Trophoblast cell (in vitro differentiated cells and primary cell): ENCODE results near the gene SERGEF. TPM values are rescaled to one million over a fixed set of nuclear protein-coding genes. Genes with fewer than 3 reads are reported as not detected.
A peak's percentile ranks its signal among the peaks of the same experiment; 100 is the strongest.

Experiments
- DNase-seq, 2 donors: peaks; one replicate each; pipeline ENCODE4 v3.0.0-alpha.2; 2016
- H2AFZ ChIP-seq: 2 replicates; pipeline ENCODE4 v1.6.1; 2013; ENCODE audit warnings: low read length, moderate library complexity, mild to moderate bottlenecking; ENCODE audit not compliant: insufficient read depth, poor library complexity
- H2AK5ac ChIP-seq: 2 replicates; pipeline ENCODE4 v1.6.1; 2013; ENCODE audit warnings: mild to moderate bottlenecking, low read length
- H2BK120ac ChIP-seq: 2 replicates; pipeline ENCODE4 v1.6.1; 2013; ENCODE audit warnings: low read length, mild to moderate bottlenecking, moderate library complexity; ENCODE audit not compliant: insufficient read depth, poor library complexity
- H2BK12ac ChIP-seq: 2 replicates; pipeline ENCODE4 v1.6.1; 2013; ENCODE audit warnings: mild to moderate bottlenecking, low read length, moderate library complexity
- H2BK5ac ChIP-seq: 2 replicates; pipeline ENCODE4 v1.6.1; 2013; ENCODE audit warnings: low read length, low read depth, moderate library complexity, mild to moderate bottlenecking; ENCODE audit not compliant: poor library complexity
- H3K14ac ChIP-seq: 2 replicates; pipeline ENCODE4 v1.6.1; 2013; ENCODE audit warnings: mild to moderate bottlenecking, low read length
- H3K18ac ChIP-seq: 2 replicates; pipeline ENCODE4 v1.6.1; 2013; ENCODE audit warnings: mild to moderate bottlenecking, low read length
- H3K23ac ChIP-seq: 2 replicates; pipeline ENCODE4 v1.6.1; 2013; ENCODE audit warnings: low read length
- H3K27ac ChIP-seq: 2 replicates; pipeline ENCODE4 v1.5.1; 2013; ENCODE audit warnings: low read depth, mild to moderate bottlenecking, inconsistent platforms, low read length, moderate library complexity
- H3K27me3 ChIP-seq: 2 replicates; pipeline ENCODE4 v1.6.1; 2013; ENCODE audit warnings: inconsistent platforms, mild to moderate bottlenecking, low read length, moderate library complexity; ENCODE audit not compliant: insufficient read depth
- H3K36me3 ChIP-seq, 2 experiments: 1 replicate in 1 of 2; 2 replicates in 1 of 2; pipeline ENCODE4 v1.6.1; 2013; ENCODE audit warnings: low read length in 2 of 2, mild to moderate bottlenecking in 2 of 2, moderate library complexity in 1 of 2; ENCODE audit not compliant: insufficient read depth in 2 of 2, control insufficient read depth in 1 of 2
- H3K4ac ChIP-seq: 2 replicates; pipeline ENCODE4 v1.6.1; 2013; ENCODE audit warnings: low read depth, mild to moderate bottlenecking, low read length, moderate library complexity
- H3K4me1 ChIP-seq, 2 experiments: 1 replicate in 1 of 2; 2 replicates in 1 of 2; pipeline ENCODE4 v1.6.1; 2013; ENCODE audit warnings: low read length in 2 of 2, mild to moderate bottlenecking in 2 of 2, moderate library complexity in 1 of 2; ENCODE audit not compliant: insufficient read depth in 2 of 2, control insufficient read depth in 1 of 2
- H3K4me2 ChIP-seq: 2 replicates; pipeline ENCODE4 v1.6.1; 2013; ENCODE audit warnings: inconsistent platforms, mild to moderate bottlenecking, low read length, moderate library complexity
- H3K4me3 ChIP-seq: 2 replicates; pipeline ENCODE4 v1.5.1; 2013; ENCODE audit warnings: mild to moderate bottlenecking, low read depth, low read length, inconsistent platforms
- H3K79me1 ChIP-seq: one replicate; pipeline ENCODE4 v1.6.1; 2013; ENCODE audit warnings: low read length
- H3K79me2 ChIP-seq: 2 replicates; pipeline ENCODE4 v1.6.1; 2013; ENCODE audit warnings: low read length, mild to moderate bottlenecking; ENCODE audit not compliant: control insufficient read depth, insufficient read depth, poor library complexity
- H3K9ac ChIP-seq: 2 replicates; pipeline ENCODE4 v1.6.1; 2013; ENCODE audit warnings: mild to moderate bottlenecking, low read length
- H3K9me3 ChIP-seq: 2 replicates; pipeline ENCODE4 v1.6.1; 2013; ENCODE audit warnings: low read depth, mild to moderate bottlenecking, control low read depth, inconsistent platforms, low read length; ENCODE audit not compliant: insufficient read depth
- H4K12ac ChIP-seq: 2 replicates; pipeline ENCODE4 v1.6.1; 2013; ENCODE audit warnings: low read depth, mild to moderate bottlenecking, low read length, moderate library complexity
- H4K8ac ChIP-seq: 2 replicates; pipeline ENCODE4 v1.6.1; 2013; ENCODE audit warnings: low read depth, mild to moderate bottlenecking, low read length, moderate library complexity
- H4K91ac ChIP-seq: one replicate; pipeline ENCODE4 v1.6.1; 2013; ENCODE audit warnings: low read depth, mild to moderate bottlenecking, low read length, moderate library complexity
- WGBS: extraction: QIAGEN DNeasy Blood & Tissue Kit; methylation state at CpG from one replicate; pipeline ENCODE4 v1.1.7; 2013; ENCODE audit warnings: missing lambda C conversion rate; ENCODE audit not compliant: insufficient read length, insufficient coverage; ENCODE audit errors: extremely low coverage; 5-methylcytosine and 5-hydroxymethylcytosine counted together
- polyA plus RNA-seq: library from polyadenylated mRNA; stranded (reverse); fragments of 200-250 nt; gene quantifications from 2 replicates; pipeline ENCODE4 v1.2.3, GENCODE V29; 2013

Gene SERGEF
- polyA plus RNA-seq = 18.7 and 18.8 TPM in 2 replicates

- Histone ChIP-seq H3K23ac (no peak within 1 kb of the TSS), H3K27ac (no peak within 1 kb of the TSS), H3K27me3 (peaks cover 2% of the 10 kb centered on the region), H3K9ac (peak within 1 kb of the TSS; percentile 72), H4K91ac (peak within 1 kb of the TSS; percentile 53), H3K4me1 (peaks cover 0 to 9% of the 10 kb centered on the region in 2 experiments), H3K4me2 (peak within 1 kb of the TSS; percentile 98), H3K4me3 (peak within 1 kb of the TSS; percentile 78), H3K9me3 (no peaks in the 10 kb centered on the region), H3K14ac (peak within 1 kb of the TSS; percentile 50), H2BK5ac (no peak within 1 kb of the TSS), H4K8ac (peak within 1 kb of the TSS; percentile 55), H3K79me1 (peaks cover 5% of the 10 kb centered on the region), H2BK120ac (peak within 1 kb of the TSS; percentile 29), H2AFZ (peak within 1 kb of the TSS; percentile 58), H4K12ac (peak within 1 kb of the TSS; percentile 19), H2AK5ac (no peak within 1 kb of the TSS), H3K4ac (no peak within 1 kb of the TSS), H3K79me2 (no peaks in the 10 kb centered on the region), H3K36me3 (no peaks in the 10 kb centered on the region), H3K18ac (peak within 1 kb of the TSS; percentile 3), H2BK12ac (no peak within 1 kb of the TSS)
- WGBS = no CpG with 5 or more reads among the region's 93 CpGs
- peak; percentile 91 to 93 for DNase-seq
Observed at GRCh38 chr11:18012906-18013781, at the start of gene SERGEF. Gene SERGEF (minus strand): TSS chr11:18013047. CDS start chr11:18013010, 37 bp downstream.

GRCh38 chr11:18061351-18061750 lies 48.5 kb upstream of the SERGEF start:
- H2AFZ ChIP-seq = no peak overlapping the region
- WGBS = no CpG with 5 or more reads among the region's 2 CpGs
- H3K18ac ChIP-seq = no peak overlapping the region
- no peaks in the 10 kb centered on the region for H3K79me2 ChIP-seq
- H2BK12ac ChIP-seq = no peak overlapping the region
- H3K79me1 ChIP-seq = no peaks in the 10 kb centered on the region
- no peaks in the 10 kb centered on the region for H3K9me3 ChIP-seq
- no peak overlapping the region for H3K4me2 ChIP-seq
- H3K23ac ChIP-seq = no peak overlapping the region
- H3K4ac ChIP-seq = no peak overlapping the region
- no peaks in the 10 kb centered on the region for H3K36me3 ChIP-seq
- no peak overlapping the region for H3K27ac ChIP-seq
- H2BK120ac ChIP-seq = no peak overlapping the region
- no peak overlapping the region for H2AK5ac ChIP-seq
- no peak overlapping the region for H4K8ac ChIP-seq
- peaks cover 0 to 7% of the 10 kb centered on the region in 2 experiments for H3K4me1 ChIP-seq
- H3K27me3 ChIP-seq = no peaks in the 10 kb centered on the region
- no peak overlapping the region for H2BK5ac ChIP-seq
- H4K91ac ChIP-seq = no peak overlapping the region
- no peak overlapping the region for H3K4me3 ChIP-seq
- no peak for DNase-seq
- no peak overlapping the region for H3K9ac ChIP-seq
- no peak overlapping the region for H3K14ac ChIP-seq
- H4K12ac ChIP-seq = no peak overlapping the region

GRCh38 chr11:18056561-18057181 lies 43.8 kb upstream of the SERGEF start:
- Histone ChIP-seq H3K4me1 (no peaks in the 10 kb centered on the region), H3K4ac (no peak overlapping the region), H3K4me2 (no peak overlapping the region), H3K18ac (no peak overlapping the region), H2BK5ac (no peak overlapping the region), H3K14ac (no peak overlapping the region), H3K9ac (no peak overlapping the region), H3K36me3 (no peaks in the 10 kb centered on the region), H3K27me3 (no peaks in the 10 kb centered on the region), H4K8ac (no peak overlapping the region), H3K27ac (no peak overlapping the region), H3K9me3 (no peaks in the 10 kb centered on the region), H4K12ac (no peak overlapping the region), H3K4me3 (no peak overlapping the region), H4K91ac (no peak overlapping the region), H3K23ac (no peak overlapping the region), H2BK120ac (no peak overlapping the region), H2BK12ac (no peak overlapping the region), H2AFZ (no peak overlapping the region), H2AK5ac (no peak overlapping the region), H3K79me1 (no peaks in the 10 kb centered on the region), H3K79me2 (no peaks in the 10 kb centered on the region)
- no CpG with 5 or more reads among the region's 1 CpG for WGBS
- DNase-seq = no peak

GRCh38 chr11:18054511-18055103 lies 41.8 kb upstream of the SERGEF start:
- DNase-seq = no peak

More at GRCh38 chr11:18054511-18055103, 41.8 kb upstream of the SERGEF start:
- Histone ChIP-seq H2BK5ac (no peak overlapping the region), H3K23ac (no peak overlapping the region), H4K8ac (no peak overlapping the region), H3K36me3 (no peaks in the 10 kb centered on the region), H3K79me1 (no peaks in the 10 kb centered on the region), H3K27me3 (no peaks in the 10 kb centered on the region), H3K18ac (no peak overlapping the region), H3K4me3 (no peak overlapping the region), H3K4me2 (no peak overlapping the region), H4K12ac (no peak overlapping the region), H3K4me1 (no peaks in the 10 kb centered on the region), H2BK120ac (no peak overlapping the region), H2BK12ac (no peak overlapping the region), H2AK5ac (no peak overlapping the region), H4K91ac (no peak overlapping the region), H2AFZ (no peak overlapping the region), H3K9ac (no peak overlapping the region), H3K14ac (no peak overlapping the region), H3K79me2 (no peaks in the 10 kb centered on the region), H3K4ac (no peak overlapping the region), H3K9me3 (no peaks in the 10 kb centered on the region), H3K27ac (no peak overlapping the region)
- WGBS = 100% methylated on average over 1 of the region's 10 CpGs
